BE2C (cell line): Measurements from ENCODE around the gene BLTP3B.

Source experiments
- DNase-seq: peaks from one replicate; pipeline ENCODE4 v3.0.0-alpha.2; 2020
- H3K27me3 ChIP-seq: fragments of 250-450 bp; sonication (Bioruptor Pico); 2 replicates; pipeline ENCODE4 v1.5.1; 2020; ENCODE audit warnings: mild to moderate bottlenecking
- H3K36me3 ChIP-seq: fragments of 250-450 bp; sonication (Bioruptor Pico); 2 replicates; pipeline ENCODE4 v1.5.1; 2020; ENCODE audit warnings: mild to moderate bottlenecking
- H3K4me1 ChIP-seq: fragments of 250-450 bp; sonication (Bioruptor Pico); 2 replicates; pipeline ENCODE4 v1.5.1; 2020
- H3K4me3 ChIP-seq: 2 replicates; pipeline ENCODE4 v1.5.1; 2011; ENCODE audit warnings: low read depth, low read length
- H3K9me3 ChIP-seq: fragments of 250-450 bp; sonication (Bioruptor Pico); 2 replicates; pipeline ENCODE4 v1.5.1; 2020
- TF ChIP-seq, protein P1 (sequence below): IDR thresholded peaks from 2 replicates; pipeline ENCODE4 v1.5.1; 2012; ENCODE audit warnings: mild to moderate bottlenecking, low read depth, low read length

Gene BLTP3B

DNA sequence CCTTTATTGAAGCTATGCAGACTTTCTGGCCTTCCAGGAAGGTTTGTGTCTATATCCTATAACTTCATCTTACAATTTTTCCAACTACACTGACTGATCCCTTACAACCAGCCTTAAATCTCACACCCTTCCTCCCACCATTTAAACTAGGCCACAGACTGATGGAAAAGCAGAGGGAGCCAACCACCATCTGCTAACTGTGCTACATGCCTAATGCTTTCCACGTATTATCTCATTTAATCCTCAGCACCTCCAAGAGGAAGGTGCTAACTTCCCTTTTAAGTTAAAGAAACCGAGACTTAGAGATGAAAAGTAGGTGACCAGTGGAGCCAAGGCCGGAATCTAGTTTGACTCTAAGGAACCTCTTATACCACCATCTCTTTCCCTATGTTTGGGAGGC, 22.7 kb upstream of the BLTP3B start:
- H3K4me1 ChIP-seq: peaks cover 8% of the 10 kb centered on the region
- H3K4me3 ChIP-seq: no peak overlapping the region
- DNase-seq: no peak
- H3K9me3 ChIP-seq: no peaks in the 10 kb centered on the region
- H3K27me3 ChIP-seq: no peaks in the 10 kb centered on the region
- no peaks in the 10 kb centered on the region for H3K36me3 ChIP-seq
- TF ChIP-seq, protein P1, sequence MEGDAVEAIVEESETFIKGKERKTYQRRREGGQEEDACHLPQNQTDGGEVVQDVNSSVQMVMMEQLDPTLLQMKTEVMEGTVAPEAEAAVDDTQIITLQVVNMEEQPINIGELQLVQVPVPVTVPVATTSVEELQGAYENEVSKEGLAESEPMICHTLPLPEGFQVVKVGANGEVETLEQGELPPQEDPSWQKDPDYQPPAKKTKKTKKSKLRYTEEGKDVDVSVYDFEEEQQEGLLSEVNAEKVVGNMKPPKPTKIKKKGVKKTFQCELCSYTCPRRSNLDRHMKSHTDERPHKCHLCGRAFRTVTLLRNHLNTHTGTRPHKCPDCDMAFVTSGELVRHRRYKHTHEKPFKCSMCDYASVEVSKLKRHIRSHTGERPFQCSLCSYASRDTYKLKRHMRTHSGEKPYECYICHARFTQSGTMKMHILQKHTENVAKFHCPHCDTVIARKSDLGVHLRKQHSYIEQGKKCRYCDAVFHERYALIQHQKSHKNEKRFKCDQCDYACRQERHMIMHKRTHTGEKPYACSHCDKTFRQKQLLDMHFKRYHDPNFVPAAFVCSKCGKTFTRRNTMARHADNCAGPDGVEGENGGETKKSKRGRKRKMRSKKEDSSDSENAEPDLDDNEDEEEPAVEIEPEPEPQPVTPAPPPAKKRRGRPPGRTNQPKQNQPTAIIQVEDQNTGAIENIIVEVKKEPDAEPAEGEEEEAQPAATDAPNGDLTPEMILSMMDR: no peak

DNA sequence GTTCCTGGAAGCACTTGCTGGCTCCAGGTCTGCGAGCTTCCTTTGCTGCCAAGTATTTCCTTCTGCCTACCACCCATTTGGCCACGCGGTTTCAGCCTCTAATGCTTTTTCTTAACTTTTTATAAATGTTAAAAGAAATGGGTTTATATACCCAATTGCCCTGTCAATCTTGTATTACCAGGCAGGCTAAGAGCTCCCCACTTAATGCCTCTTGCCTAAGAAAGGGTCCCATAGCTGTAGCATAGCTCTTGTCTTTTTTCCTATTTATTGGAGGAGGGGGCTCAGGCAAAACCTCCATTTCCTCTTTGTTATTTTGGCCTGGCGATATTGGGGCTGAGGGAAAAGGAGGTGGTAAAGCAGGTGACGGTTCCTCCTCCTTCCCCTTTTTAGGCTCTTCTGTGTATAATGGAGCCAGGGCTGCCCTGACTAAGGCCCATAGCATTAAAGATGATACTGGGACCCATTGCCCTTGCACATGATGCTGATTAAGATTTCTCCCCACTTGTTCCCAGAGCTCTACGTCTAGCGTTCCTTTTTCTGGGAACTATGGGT, 21.6 kb upstream of the BLTP3B start:
- H3K9me3 ChIP-seq: no peaks in the 10 kb centered on the region
- H3K4me3 ChIP-seq: peak overlapping the region; percentile 59
- H3K36me3 ChIP-seq: no peaks in the 10 kb centered on the region
- no peak for DNase-seq
- peaks cover 8% of the 10 kb centered on the region for H3K4me1 ChIP-seq
- TF ChIP-seq, protein P1: no peak
- H3K27me3 ChIP-seq: no peaks in the 10 kb centered on the region

DNA sequence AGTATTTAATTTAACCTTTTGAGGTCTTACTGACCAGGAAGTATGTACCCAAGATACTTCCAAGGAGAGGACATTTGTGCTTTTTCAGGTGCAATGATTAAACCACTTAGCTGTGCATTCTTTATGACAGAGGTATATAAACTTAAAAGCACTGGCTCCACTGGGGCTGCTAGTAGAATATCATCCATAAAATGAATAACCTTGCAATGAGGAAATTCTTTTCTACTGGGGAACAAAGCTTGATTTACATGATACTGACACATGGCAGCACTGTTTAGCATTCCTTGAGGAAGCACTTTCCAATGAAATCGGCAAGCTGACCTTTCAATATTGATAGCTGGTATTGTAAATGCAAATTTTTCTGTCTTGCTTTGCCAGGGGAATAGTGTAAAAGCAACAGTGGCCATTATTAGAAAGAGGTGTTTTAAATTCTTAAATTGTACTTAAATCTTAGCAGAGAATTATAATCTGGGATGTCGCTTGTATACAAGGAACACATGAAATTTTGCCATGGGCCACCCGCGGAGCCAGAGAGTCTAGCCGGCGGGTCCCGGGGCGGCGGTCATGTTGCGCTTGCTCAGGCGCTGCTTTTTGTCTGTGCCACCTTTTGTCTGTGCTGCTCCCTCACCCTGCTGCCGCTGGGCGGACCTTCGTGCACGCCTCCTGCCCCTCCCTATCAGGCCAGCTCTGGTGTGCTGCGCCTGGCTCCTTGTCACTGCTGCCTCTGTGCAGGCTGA, 20.9 kb upstream of the BLTP3B start:
- peak; percentile 91 for DNase-seq
- no peaks in the 10 kb centered on the region for H3K27me3 ChIP-seq
- H3K4me3 ChIP-seq: peak overlapping the region; percentile 59
- H3K36me3 ChIP-seq: no peaks in the 10 kb centered on the region
- H3K9me3 ChIP-seq: no peaks in the 10 kb centered on the region
- TF ChIP-seq, protein P1: peak; percentile 37
- peaks cover 8% of the 10 kb centered on the region for H3K4me1 ChIP-seq

DNA sequence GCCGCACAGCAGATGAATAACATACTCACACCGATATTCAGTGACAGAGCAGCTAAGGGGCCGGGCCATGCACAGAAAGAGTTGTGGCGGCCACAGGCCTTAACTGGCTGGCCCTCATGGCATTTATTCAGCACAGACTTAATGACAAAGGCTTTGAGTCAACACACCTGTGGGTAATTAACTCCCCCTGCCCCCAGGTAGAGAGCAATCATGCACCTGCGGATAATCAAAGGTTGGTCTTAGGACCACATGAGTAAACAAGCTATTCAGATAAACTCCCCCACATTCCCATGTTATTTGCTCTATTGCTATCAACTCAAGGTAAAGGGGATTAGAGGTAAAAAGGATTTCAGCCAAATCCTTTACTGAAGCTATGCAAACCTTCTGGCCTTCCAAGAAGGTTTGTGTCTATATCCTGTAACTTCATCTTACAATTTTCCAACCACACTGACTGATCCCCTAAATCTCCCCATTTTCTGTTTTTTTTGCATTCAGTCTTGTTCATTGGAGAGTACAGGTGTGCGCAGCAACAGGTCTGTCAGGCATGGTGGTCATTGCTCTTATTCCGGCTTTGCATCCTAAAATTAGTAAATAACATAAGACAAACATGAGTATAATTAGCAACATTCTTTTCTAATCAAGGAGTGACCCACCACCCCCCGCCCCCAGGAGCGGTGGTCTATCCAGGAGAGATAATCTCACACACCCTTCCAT, 16.9 kb upstream of the BLTP3B start:
- DNase-seq: no peak
- H3K27me3 ChIP-seq: no peaks in the 10 kb centered on the region
- TF ChIP-seq, protein P1: no peak
- H3K4me3 ChIP-seq: no peak overlapping the region
- H3K4me1 ChIP-seq: peaks cover 8% of the 10 kb centered on the region
- H3K36me3 ChIP-seq: no peaks in the 10 kb centered on the region
- H3K9me3 ChIP-seq: no peaks in the 10 kb centered on the region

DNA sequence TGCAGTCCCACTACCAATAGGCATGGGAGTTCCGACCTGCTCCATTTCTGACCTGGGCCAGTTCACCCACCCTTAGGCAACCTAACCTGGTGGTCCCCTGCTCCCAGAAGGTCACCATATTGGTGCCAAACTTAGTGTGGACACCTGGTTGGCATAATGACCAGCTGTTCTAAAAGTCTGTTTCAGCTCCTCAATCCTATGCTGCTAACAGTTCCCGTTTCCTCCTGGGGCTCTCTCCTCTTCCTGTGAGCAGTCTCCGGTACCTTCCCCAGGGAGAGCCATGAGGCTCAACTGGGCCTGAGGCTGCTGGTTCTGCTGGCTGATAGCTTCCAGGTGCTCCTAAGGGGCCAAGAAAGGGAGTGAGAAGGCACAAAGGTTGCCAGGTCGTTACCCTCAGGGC, 15.9 kb upstream of the BLTP3B start:
- Histone ChIP-seq H3K27me3 (no peaks in the 10 kb centered on the region), H3K4me3 (no peak overlapping the region), H3K4me1 (peaks cover 3% of the 10 kb centered on the region; the same call in 1 of the 2 replicates), H3K9me3 (no peaks in the 10 kb centered on the region), H3K36me3 (no peaks in the 10 kb centered on the region)
- TF ChIP-seq, protein P1: no peak
- DNase-seq: no peak

DNA sequence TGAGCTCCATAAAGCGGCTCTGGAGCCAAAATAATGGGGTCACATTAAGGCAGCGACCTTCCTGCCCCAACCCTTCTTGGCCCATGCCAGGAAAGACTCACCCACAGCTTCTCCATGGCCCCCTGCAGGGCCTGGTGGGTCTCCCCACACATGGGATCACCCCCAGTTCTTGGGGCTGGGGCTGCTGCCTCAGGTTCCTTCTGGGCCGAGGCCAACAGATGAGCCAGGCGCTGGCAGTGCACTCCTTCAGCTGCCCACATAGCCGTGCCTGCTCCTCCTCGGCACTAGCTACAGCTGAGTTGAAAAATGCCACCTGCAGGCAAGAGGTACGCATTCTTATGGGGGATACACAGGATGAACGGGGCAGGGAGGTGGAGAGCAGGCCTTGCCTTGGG, 14.8 kb upstream of the BLTP3B start:
- H3K27me3 ChIP-seq: no peaks in the 10 kb centered on the region
- H3K4me3 ChIP-seq: no peak overlapping the region
- DNase-seq: no peak
- H3K9me3 ChIP-seq: no peaks in the 10 kb centered on the region
- H3K4me1 ChIP-seq: no peaks in the 10 kb centered on the region
- TF ChIP-seq, protein P1: no peak
- no peaks in the 10 kb centered on the region for H3K36me3 ChIP-seq
